HG03045 (cell line): ENCODE data around the gene MRAS.

Experiments used
- ATAC-seq: cut with Tn5 transposase; IDR thresholded peaks from one replicate; pipeline ENCODE4 v1.9.1; 2021; ENCODE audit warnings: mild to moderate bottlenecking, moderate library complexity; ENCODE audit not compliant: unreplicated experiment

Gene MRAS

GRCh38 chr3:138338811-138339210 is 9.6 kb upstream of the MRAS start:
- no peak for ATAC-seq

GRCh38 chr3:138340511-138340910 is 7.9 kb upstream of the MRAS start:
- no peak for ATAC-seq

DNA sequence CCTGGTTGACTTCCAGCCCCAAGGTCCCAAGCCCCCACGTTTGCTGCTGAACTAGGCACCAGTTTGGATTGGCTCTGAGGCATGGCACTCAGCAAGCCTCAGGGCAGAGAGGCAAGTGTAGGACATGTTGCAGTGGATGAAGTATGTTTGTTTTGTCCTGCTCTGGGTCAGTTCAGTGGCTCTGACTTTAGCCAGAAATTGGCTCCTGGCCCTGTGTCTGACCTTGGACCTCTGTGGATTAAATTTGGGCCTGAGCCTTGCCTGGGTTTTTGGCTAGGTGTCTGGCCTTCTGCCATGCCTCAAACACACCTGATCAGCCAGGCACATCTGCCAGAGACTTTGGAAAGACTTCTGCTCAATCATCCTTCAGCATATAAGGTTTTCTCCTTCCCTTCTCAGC is 3.6 kb upstream of the MRAS start:
- ATAC-seq = no peak

DNA sequence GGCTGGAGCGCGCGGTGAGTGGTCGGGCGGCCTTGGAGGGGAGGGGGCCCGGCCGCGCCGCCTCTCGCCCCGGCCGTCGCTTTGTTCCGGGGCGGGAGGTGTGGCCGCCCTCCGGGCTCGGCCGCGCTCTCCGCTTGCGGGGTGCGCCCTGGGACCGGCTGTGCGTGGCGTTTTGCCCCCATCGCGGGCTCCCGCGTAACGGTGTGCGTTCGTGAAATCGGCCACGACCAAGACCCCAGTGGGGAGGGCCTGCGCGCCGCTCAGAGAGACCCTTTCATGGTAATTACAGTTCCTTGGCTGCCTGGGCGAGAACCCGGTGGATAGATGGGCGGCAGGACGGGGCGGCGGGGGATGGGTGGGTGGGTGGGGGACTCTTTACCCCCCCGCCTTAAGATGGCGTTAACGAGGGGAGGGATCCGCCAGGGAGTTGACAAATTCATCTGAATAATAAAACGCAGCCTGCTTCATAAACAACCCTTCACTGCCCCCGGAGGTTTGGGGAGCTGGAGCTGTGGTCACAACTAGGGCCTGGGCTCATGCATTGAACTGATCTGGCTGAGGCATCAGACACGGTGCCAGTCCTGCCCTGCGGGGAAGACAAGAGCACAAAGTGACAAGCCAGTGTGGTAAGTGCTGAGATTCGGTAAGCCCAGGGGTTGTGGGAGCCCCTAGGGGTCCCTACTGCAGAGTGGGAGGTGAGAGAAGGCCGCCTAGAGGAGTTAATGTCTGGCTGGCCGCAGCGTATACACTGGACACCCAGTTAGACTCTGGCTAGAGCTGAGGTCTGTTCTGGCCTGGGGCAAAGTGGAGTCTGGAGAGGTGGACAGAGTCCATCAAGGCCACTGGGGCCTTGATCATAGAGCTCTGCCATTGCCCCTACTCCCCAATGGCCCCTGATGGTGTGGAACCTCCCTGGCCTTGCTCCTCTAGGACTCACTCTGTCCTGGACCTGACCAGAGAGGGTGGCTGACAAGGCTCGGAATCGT is 668 bp downstream of the MRAS start:
- ATAC-seq = no peak

- ATAC-seq = no peak
Measured at GRCh38 chr3:138349926-138350665, 1.7 kb downstream of the MRAS start.

DNA sequence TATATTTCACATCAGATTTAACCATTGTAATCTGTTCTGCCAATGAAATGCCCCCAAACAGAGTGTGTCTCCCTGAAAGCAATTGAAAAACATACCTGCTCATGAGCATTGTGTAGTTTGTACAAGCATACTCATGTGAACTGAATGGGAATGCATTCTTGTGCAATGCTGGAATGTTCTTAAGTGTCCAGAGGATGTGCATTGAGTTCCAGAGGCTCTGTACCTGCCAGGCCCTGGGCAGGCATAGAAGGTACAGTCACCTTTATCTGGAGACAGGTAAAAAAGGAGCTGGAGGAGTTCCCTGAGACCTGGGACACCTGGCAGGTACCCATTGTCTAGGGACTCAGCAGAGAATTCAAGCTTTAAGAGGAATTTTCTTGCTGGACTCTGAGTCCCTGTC is 2.8 kb downstream of the MRAS start:
- ATAC-seq = no peak

DNA sequence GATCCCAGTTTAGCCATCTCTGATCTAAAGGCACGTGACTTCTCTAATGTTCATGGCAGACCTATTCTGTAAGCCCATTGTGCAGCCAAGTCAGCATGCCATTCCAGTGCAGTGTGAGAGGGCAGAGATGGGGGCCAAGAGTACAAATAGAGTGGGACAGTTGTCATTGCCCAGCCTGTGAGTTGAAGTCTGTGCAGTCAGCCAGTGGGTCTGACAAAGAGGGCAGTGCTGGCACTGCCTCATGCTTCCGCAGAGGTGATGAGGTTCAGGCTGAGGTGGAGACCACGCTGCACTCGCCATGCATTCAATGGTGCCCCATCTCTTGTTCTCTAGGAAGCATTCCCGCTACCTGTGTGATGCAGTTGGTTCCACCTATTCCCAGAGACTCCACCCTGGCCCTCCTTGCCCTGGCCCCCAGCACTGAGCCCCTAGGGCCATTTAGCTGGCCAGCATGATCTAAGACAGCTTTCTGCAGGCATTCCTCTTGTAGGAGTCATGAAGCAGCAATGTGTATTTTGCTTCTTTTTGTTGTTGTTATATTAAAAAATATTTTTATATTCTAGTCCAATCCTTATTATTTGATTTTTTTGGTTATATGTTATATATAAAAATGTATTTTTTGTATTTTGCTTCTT is 3.7 kb downstream of the MRAS start:
- no peak for ATAC-seq

DNA sequence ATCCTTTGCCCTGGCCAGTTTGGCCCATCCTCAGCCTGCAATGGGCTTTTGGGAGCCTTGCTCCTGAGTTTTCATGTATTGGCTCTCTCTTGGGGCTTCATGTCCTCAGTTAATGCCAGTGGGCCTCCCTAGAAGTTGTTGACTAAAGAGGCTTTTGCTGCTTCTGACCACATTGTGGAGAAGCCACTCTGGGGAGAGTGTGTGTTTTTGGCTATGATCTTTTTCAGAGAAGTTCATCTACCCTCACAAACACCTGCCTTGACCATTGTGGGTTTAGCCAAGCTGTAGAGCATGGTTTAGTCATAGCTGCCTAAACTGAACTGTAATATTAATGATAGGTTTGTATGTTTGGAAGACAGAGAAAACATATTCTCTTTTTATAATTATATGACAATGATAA is 6.0 kb downstream of the MRAS start:
- ATAC-seq = no peak

GRCh38 chr3:138355071-138355470 is 6.7 kb downstream of the MRAS start:
- no peak for ATAC-seq

DNA sequence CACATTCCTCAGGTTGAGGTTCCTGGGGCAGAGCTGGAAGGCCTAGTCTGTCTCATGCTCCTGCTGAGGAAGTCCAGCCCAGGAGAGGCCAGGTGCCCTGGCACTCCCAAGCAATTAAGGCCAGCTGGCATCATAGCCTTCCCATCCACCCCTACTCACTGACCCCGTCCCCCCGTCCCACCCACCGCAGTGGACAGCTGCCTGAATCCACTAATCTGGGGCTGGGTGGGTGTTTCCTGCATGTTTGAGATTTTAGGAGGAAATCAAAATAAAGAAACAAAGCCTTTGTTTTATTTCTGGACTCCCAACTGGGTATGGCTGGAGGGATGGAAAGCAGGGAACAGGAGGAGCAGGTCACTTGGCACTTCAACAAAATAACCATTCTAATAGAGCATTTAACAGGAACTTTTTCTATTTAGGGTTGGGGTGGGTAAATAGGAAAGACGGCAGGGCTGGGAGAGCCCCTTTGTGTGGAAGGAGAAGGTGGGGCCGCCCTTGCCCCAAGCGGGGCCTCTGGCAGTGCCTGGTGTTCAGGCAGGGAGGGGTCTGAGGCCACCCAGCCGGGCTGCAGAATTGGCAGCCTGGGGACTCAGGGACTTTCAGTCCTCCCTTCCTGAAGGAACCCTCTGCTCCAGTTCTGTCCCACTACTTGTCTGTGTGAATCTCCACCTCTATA is 8.5 kb downstream of the MRAS start:
- no peak for ATAC-seq

- no peak for ATAC-seq
Measured at GRCh38 chr3:138359148-138359918, 11.0 kb downstream of the MRAS start.

GRCh38 chr3:138359919-138360868 is 11.8 kb downstream of the MRAS start:
- no peak for ATAC-seq

DNA sequence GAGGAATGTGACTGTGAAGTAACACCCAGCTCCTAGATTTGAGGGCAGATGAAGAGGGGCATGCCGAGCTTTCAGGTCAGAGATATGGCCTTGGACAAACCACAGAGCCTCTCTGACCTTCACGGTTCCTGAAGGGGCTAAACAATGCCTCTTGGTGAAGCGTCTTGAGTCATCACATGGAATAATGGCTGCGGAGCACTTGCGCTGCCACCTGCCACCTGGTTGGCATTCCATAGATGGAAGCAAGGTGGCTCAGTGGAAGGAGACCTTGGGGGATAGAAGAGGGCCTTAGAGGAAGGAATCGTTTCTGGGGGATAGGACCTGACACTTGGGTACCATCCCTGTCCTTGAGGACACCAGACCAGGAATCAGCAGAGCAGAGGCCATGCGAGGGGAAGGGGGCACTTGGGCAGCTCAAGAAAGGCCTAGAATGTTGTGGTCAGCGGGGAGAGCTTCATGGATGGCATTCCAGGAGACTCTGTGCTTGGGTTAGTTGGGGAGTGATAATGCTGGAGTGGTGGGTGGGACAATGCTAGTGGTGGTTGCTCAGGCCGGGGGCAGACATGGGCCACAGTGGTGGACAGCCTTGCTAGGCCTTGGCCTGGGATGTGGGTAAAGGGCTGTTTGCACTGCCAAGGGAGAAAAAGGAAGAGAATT is 12.6 kb downstream of the MRAS start:
- no peak for ATAC-seq

DNA sequence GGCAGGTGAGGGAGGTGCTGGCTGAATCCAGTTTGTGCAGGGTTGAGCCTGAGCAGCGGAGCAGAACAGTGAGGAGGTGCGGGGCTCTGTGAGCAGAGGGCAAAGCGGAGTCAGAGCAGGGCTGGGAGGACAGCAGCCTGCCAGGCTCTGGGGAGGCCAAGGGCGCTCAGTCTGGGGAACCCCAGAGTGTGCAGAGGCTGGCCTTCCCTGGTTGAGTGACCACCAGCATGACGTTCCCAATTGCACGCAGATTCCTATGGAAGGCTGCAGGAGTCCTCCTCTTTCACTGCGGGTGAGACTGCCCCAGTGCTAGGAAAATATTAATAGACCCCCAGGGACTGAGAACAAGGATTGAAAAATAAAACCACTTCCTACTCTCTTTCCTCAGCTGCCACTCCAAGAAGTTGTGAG is 13.2 kb downstream of the MRAS start:
- no peak for ATAC-seq

GRCh38 chr3:138362538-138362937 is 14.2 kb downstream of the MRAS start:
- no peak for ATAC-seq

DNA sequence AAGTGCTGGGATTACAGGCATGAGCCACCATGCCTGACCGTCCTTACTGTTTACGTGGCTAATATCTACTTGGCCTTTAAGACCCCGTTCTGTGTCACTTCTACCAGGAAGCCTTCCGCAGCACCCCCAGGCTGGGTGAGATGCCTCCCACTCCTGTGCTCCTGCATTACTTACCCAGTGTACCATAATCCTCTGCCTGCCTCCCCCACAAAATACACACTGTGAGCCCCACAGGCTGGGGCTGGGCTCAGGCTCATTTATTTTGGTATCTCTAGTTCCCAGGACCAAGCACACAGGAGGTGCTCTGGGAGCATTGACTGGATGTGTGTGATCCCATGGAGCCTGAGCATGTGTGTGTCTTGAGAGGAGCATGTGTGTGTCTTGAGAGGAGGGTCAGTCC is 14.9 kb downstream of the MRAS start:
- ATAC-seq = no peak

GRCh38 chr3:138364356-138365252 is 16.2 kb downstream of the MRAS start:
- ATAC-seq = no peak

DNA sequence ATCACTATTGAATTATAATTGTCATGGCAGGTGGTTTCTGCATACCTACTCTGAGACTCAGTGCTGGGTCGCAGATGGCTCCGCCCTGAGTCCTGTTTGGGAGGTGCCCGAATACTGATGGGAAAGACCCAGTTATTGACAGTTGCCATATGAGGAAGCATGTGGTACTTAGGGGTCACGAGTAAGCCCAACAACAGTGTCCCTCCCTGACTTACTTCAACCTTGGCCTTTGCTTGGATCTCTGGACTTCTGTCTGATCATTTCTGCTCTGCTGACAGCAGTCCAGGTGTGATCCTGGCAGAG is 16.8 kb downstream of the MRAS start:
- no peak for ATAC-seq
